HG03354 (cell line): ENCODE results near the gene TCIRG1.
A peak's percentile ranks its signal among the peaks of the same experiment; 100 is the strongest.
"Not testable (repeated sequence)": the region's sequence is repeated elsewhere in the genome, so short reads cannot be mapped to it uniquely, and the experiment has no call there.

Experiments used
- ATAC-seq: cut with Tn5 transposase; IDR thresholded peaks from one replicate; pipeline ENCODE4 v1.9.1; 2021; ENCODE audit warnings: mild to moderate bottlenecking; ENCODE audit not compliant: unreplicated experiment, poor library complexity, severe bottlenecking

Gene TCIRG1

GRCh38 chr11:68076371-68077042, 37.7 kb downstream of the TCIRG1 start:
- no peak for ATAC-seq

- no peak for ATAC-seq
Measured at GRCh38 chr11:68077617-68078582, 39.1 kb downstream of the TCIRG1 start.

GRCh38 chr11:68080860-68081259, 42.0 kb downstream of the TCIRG1 start:
- ATAC-seq, result no peak

- ATAC-seq, result no peak
Measured at GRCh38 chr11:68081691-68082090, 42.9 kb downstream of the TCIRG1 start.

- ATAC-seq, result no peak
Measured at GRCh38 chr11:68082481-68082880, 43.7 kb downstream of the TCIRG1 start.

GRCh38 chr11:68083517-68083916, 44.7 kb downstream of the TCIRG1 start:
- no peak for ATAC-seq

- ATAC-seq, result no peak
Measured at GRCh38 chr11:68089679-68090078, 50.9 kb downstream of the TCIRG1 start.

GRCh38 chr11:68090287-68090686, 51.5 kb downstream of the TCIRG1 start:
- ATAC-seq, result no peak

GRCh38 chr11:68090706-68091105, 51.9 kb downstream of the TCIRG1 start:
- ATAC-seq, result peak; percentile 62

- no peak for ATAC-seq
Measured at GRCh38 chr11:68092411-68092810, 53.6 kb downstream of the TCIRG1 start.

- not testable (repeated sequence) for ATAC-seq
Measured at GRCh38 chr11:68092946-68093345, 54.1 kb downstream of the TCIRG1 start.

- no peak for ATAC-seq
Measured at GRCh38 chr11:68093565-68093964, 54.7 kb downstream of the TCIRG1 start.

GRCh38 chr11:68096962-68097361, 58.1 kb downstream of the TCIRG1 start:
- no peak for ATAC-seq

- ATAC-seq, result no peak
Measured at GRCh38 chr11:68099057-68099456, 60.2 kb downstream of the TCIRG1 start.

- ATAC-seq, result no peak
Measured at GRCh38 chr11:68099474-68100405, 60.9 kb downstream of the TCIRG1 start.
